ENCODE results near the gene MYADM. TPM values are rescaled to one million over a fixed set of nuclear protein-coding genes. Genes with fewer than 3 reads are reported as not detected.

Gene MYADM
- total and polyA plus RNA-seq, 2 experiments from 2014 or later: 42.1 to 211 TPM

DNA sequence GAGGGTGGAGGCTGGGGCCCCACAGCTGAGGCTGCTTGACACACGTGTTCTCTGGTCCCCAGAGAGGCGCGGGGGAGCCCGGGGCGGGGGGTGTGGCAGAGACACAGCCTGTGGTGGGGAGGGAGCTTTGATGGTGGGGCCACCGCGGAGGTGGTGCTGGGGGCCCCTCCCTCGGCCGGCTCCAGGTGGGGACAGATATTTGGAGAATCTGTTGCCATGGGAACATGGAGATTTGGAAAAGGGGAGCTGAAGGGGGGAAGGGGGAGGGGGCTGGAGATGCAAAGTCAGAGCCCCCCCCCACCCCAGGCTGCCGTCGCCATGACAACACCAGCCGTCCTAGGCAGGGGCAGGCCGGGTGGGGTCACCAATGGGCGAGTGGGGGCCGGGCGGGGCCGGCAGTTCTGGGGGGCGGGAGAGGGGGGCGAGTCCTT, 15.6 kb downstream of the MYADM start:
- H3K36me3 ChIP-seq (replicated peaks; ENCODE audit: insufficient read depth, low read depth): no peaks in the 10 kb centered on the region
- DNase-seq (ENCODE audit: low spot score): no peak
- no peak overlapping the region for H3K27ac ChIP-seq
- WGBS (ENCODE audit: low lambda C conversion rate, missing lambda C conversion rate): no CpG with 5 or more reads among the region's 19 CpGs
- no peak overlapping the region for H3K4me2 ChIP-seq
- no peak overlapping the region for H2AFZ ChIP-seq
- no peaks in the 10 kb centered on the region for H3K79me2 ChIP-seq
- no peaks in the 10 kb centered on the region for H4K20me1 ChIP-seq (ENCODE audit: insufficient read depth, poor library complexity, severe bottlenecking)
- H3K4me3 ChIP-seq: no peak overlapping the region
- TF ChIP-seq EZH2phosphoT487 (IDR thresholded peaks at IDR 0.05; ENCODE audit: low read depth, severe bottlenecking, unreplicated experiment): no peak
- TF ChIP-seq, protein P1, sequence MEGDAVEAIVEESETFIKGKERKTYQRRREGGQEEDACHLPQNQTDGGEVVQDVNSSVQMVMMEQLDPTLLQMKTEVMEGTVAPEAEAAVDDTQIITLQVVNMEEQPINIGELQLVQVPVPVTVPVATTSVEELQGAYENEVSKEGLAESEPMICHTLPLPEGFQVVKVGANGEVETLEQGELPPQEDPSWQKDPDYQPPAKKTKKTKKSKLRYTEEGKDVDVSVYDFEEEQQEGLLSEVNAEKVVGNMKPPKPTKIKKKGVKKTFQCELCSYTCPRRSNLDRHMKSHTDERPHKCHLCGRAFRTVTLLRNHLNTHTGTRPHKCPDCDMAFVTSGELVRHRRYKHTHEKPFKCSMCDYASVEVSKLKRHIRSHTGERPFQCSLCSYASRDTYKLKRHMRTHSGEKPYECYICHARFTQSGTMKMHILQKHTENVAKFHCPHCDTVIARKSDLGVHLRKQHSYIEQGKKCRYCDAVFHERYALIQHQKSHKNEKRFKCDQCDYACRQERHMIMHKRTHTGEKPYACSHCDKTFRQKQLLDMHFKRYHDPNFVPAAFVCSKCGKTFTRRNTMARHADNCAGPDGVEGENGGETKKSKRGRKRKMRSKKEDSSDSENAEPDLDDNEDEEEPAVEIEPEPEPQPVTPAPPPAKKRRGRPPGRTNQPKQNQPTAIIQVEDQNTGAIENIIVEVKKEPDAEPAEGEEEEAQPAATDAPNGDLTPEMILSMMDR (IDR thresholded peaks at IDR 0.05; ENCODE audit: poor library complexity): no peak
- no peak for TF ChIP-seq EZH2 (IDR thresholded peaks at IDR 0.05; ENCODE audit: borderline replicate concordance)
- H3K9me2 ChIP-seq (replicated peaks; ENCODE audit: insufficient read depth): no peaks in the 10 kb centered on the region
- no peaks in the 10 kb centered on the region for H3K9me3 ChIP-seq (ENCODE audit: low read depth)
- H3K27me3 ChIP-seq: peaks cover 29% of the 10 kb centered on the region
- peaks cover 8% of the 10 kb centered on the region for H3K4me1 ChIP-seq (ENCODE audit: insufficient read depth)

DNA sequence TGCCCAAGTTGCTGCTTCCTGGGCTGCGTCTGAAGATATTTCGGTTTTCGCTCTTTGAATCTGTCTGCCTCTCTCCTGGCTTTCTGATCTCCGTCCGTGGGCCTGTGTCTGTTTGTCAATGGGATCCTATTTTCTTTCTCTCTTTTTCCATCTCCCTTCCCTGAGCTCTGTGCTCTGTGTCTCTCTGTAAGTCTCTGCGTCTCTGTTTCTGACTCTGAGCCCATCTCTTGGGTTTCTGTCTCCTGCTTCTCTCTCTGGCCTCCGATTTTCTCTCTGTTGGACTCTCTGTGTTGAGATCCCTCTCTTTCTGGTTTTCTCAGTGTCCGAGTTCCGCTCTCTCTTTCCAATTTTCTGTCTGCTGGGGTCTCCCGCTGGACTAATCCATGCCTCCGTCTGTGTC, 16.1 kb downstream of the MYADM start:
- Histone ChIP-seq H3K9me3 (ENCODE audit: low read depth) (no peaks in the 10 kb centered on the region), H3K4me2 (no peak overlapping the region), H3K4me1 (ENCODE audit: insufficient read depth) (peaks cover 8% of the 10 kb centered on the region), H3K36me3 (replicated peaks; ENCODE audit: insufficient read depth, low read depth) (no peaks in the 10 kb centered on the region), H3K9me2 (replicated peaks; ENCODE audit: insufficient read depth) (no peaks in the 10 kb centered on the region), H3K27me3 (peaks cover 29% of the 10 kb centered on the region), H3K4me3 (no peak overlapping the region), H3K79me2 (no peaks in the 10 kb centered on the region), H2AFZ (no peak overlapping the region), H3K27ac (no peak overlapping the region), H4K20me1 (ENCODE audit: insufficient read depth, poor library complexity, severe bottlenecking) (no peaks in the 10 kb centered on the region)
- no peak for TF ChIP-seq EZH2 (IDR thresholded peaks at IDR 0.05; ENCODE audit: borderline replicate concordance)
- TF ChIP-seq, protein P1 (IDR thresholded peaks at IDR 0.05; ENCODE audit: poor library complexity): no peak
- no peak for TF ChIP-seq EZH2phosphoT487 (IDR thresholded peaks at IDR 0.05; ENCODE audit: low read depth, severe bottlenecking, unreplicated experiment)
- no peak for DNase-seq (ENCODE audit: low spot score)
- WGBS (ENCODE audit: low lambda C conversion rate, missing lambda C conversion rate): 65% methylated on average over 10 of the region's 11 CpGs

DNA sequence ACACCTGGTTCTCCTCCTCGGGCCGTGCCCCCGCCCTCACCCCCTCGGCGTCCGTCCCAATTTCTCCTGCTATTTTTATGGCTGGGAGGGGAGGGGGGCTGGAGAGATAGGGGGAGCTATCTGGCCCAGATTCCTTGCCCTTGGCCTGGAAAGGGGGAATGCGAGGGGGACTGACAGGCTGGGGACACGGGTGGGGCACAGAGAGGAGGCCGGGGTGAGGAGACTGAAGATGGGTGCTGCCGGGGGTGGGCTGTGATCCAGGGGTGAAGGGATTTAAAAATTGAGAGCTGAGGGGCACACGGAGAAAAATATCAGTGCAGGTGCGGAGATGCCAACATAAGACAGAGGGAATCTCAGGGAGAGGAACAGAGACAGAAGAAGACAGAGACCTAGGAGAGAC, 16.6 kb downstream of the MYADM start:
- no peaks in the 10 kb centered on the region for H3K9me3 ChIP-seq (ENCODE audit: low read depth)
- no peaks in the 10 kb centered on the region for H3K9me2 ChIP-seq (replicated peaks; ENCODE audit: insufficient read depth)
- H3K4me1 ChIP-seq (ENCODE audit: insufficient read depth): peaks cover 8% of the 10 kb centered on the region
- no peaks in the 10 kb centered on the region for H4K20me1 ChIP-seq (ENCODE audit: insufficient read depth, poor library complexity, severe bottlenecking)
- H3K36me3 ChIP-seq (replicated peaks; ENCODE audit: insufficient read depth, low read depth): no peaks in the 10 kb centered on the region
- WGBS (ENCODE audit: low lambda C conversion rate, missing lambda C conversion rate): 77% methylated on average over 5 of the region's 12 CpGs
- H3K4me2 ChIP-seq: no peak overlapping the region
- H3K27ac ChIP-seq: no peak overlapping the region
- no peak for TF ChIP-seq EZH2 (IDR thresholded peaks at IDR 0.05; ENCODE audit: borderline replicate concordance)
- TF ChIP-seq, protein P1 (IDR thresholded peaks at IDR 0.05; ENCODE audit: poor library complexity): no peak
- no peak for TF ChIP-seq EZH2phosphoT487 (IDR thresholded peaks at IDR 0.05; ENCODE audit: low read depth, severe bottlenecking, unreplicated experiment)
- no peak overlapping the region for H2AFZ ChIP-seq
- no peaks in the 10 kb centered on the region for H3K79me2 ChIP-seq
- no peak overlapping the region for H3K4me3 ChIP-seq
- H3K27me3 ChIP-seq: peaks cover 29% of the 10 kb centered on the region
- no peak for DNase-seq (ENCODE audit: low spot score)

DNA sequence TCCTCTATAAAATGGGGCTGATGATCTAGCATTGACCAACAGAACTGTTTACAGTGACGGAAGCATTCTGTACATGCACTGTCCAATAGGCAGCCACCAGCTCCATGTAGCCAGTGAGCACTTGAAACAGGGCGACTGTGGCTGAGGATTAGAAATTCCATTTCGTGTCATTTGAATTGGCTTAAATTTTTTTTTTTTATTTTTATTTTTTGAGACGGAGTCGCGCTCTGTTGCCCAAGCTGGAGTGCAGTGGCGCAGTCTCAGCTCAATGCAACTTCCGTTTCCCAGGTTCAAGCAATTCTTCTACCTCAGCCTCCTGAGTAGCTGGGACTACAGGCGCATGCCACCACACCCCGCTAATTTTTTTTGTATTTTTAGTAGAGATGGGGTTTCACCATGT, 17.4 kb downstream of the MYADM start:
- no peak overlapping the region for H3K4me2 ChIP-seq
- H3K9me3 ChIP-seq (ENCODE audit: low read depth): no peaks in the 10 kb centered on the region
- 94% methylated on average over 10 of the region's 10 CpGs for WGBS (ENCODE audit: low lambda C conversion rate, missing lambda C conversion rate)
- no peak overlapping the region for H3K27ac ChIP-seq
- H3K9me2 ChIP-seq (replicated peaks; ENCODE audit: insufficient read depth): no peaks in the 10 kb centered on the region
- TF ChIP-seq EZH2 (IDR thresholded peaks at IDR 0.05; ENCODE audit: borderline replicate concordance) (no peak), EZH2phosphoT487 (IDR thresholded peaks at IDR 0.05; ENCODE audit: low read depth, severe bottlenecking, unreplicated experiment) (no peak)
- TF ChIP-seq, protein P1 (IDR thresholded peaks at IDR 0.05; ENCODE audit: poor library complexity): no peak
- H2AFZ ChIP-seq: no peak overlapping the region
- H3K27me3 ChIP-seq: peaks cover 29% of the 10 kb centered on the region
- no peaks in the 10 kb centered on the region for H4K20me1 ChIP-seq (ENCODE audit: insufficient read depth, poor library complexity, severe bottlenecking)
- no peaks in the 10 kb centered on the region for H3K79me2 ChIP-seq
- H3K36me3 ChIP-seq (replicated peaks; ENCODE audit: insufficient read depth, low read depth): no peaks in the 10 kb centered on the region
- no peak overlapping the region for H3K4me3 ChIP-seq
- peaks cover 8% of the 10 kb centered on the region for H3K4me1 ChIP-seq (ENCODE audit: insufficient read depth)
- no peak for DNase-seq (ENCODE audit: low spot score)

Data from hepatocyte (in vitro differentiated cells).